Uterine smooth muscle cell (primary cell): ENCODE data around the gene PSPH. TPM values are rescaled to one million over a fixed set of nuclear protein-coding genes. Genes with fewer than 3 reads are reported as not detected.

Source experiments
- total RNA-seq: library from RNA; depleted of rRNA; stranded (reverse); fragments of >200 nt; gene quantifications from 2 replicates; pipeline ENCODE4 v1.2.3, GENCODE V29; 2014

PSPH gene
- 108 and 180 TPM in 2 replicates for total RNA-seq

GRCh38 chr7:56051339-56052191 is at the start of gene PSPH, which contains the start of gene CCT6A:
TSS of gene PSPH (minus strand) at chr7:56051444. CDS start at chr7:56021212, 30,232 bp downstream.
TSS of gene CCT6A (plus strand) at chr7:56051765. CDS start at chr7:56051849, 84 bp downstream.

GRCh38 chr7:56092789-56093531 is 41.7 kb upstream of the PSPH start, which contains the start of gene PHKG1:
TSS of gene PHKG1 (minus strand) at chr7:56092952. CDS start at chr7:56088941, 4,011 bp downstream.

GRCh38 chr7:56063882-56064625 is 12.8 kb upstream of the PSPH start, which contains the start of gene SUMF2:
TSS of gene SUMF2 (plus strand) at chr7:56064286. CDS start at chr7:56064312, 26 bp downstream.

GRCh38 chr7:55964261-55965099 is 86.8 kb downstream of the PSPH start, which contains the start of gene NIPSNAP2:
TSS of gene NIPSNAP2 (plus strand) at chr7:55964585. CDS start at chr7:55964610, 25 bp downstream.

Other genes starting within 250 kb of the PSPH start
- not detected in 2 replicates for gene SEPTIN14, start 188.7 kb downstream of the PSPH start, total RNA-seq
- 1.4 and 2.1 TPM in 2 replicates for gene ZNF713, start 164.0 kb downstream of the PSPH start, total RNA-seq
- gene MRPS17, start 99.6 kb downstream of the PSPH start, total RNA-seq, result 11.2 and 13.9 TPM in 2 replicates
- gene NIPSNAP2, start 86.9 kb downstream of the PSPH start, total RNA-seq, result 43.6 and 49.0 TPM in 2 replicates
- gene CCT6A, start 321 bp upstream of the PSPH start, total RNA-seq, result 237 and 339 TPM in 2 replicates
- gene SUMF2, start 12.8 kb upstream of the PSPH start, total RNA-seq, result 194 and 245 TPM in 2 replicates
- 0.62 and 0.66 TPM in 2 replicates for gene PHKG1, start 41.5 kb upstream of the PSPH start, total RNA-seq
- gene CHCHD2, start 55.0 kb upstream of the PSPH start, total RNA-seq, result 535 and 580 TPM in 2 replicates
- not detected in 2 replicates for gene NUPR2, start 65.0 kb upstream of the PSPH start, total RNA-seq